Caco-2 (cell line): ENCODE data around the gene DCLRE1C. TPM values are rescaled to one million over a fixed set of nuclear protein-coding genes. Genes with fewer than 3 reads are reported as not detected.

ENCODE experiments used
- BruUV-seq: library from RNA; stranded (reverse); fragments of 400-500 nt; replicated peaks from 2 replicates; lab custom pipeline; 2021; lab: Mats Ljungman, UMichigan
- CTCF ChIA-PET: fragments of 300-600 bp; sonication (Branson Sonifier 250); formaldehyde crosslinking; loops from one replicate; lab custom pipeline; 2022; ENCODE audit warnings: antibody characterized with exemption; lab: Charles Lee
- POLR2A ChIA-PET: fragments of 300-600 bp; sonication (Branson Sonifier 250); formaldehyde crosslinking; loops from one replicate; lab custom pipeline; 2022; ENCODE audit warnings: antibody characterized with exemption; lab: Charles Lee
- DNase-seq, 2 experiments: peaks; one replicate each; pipeline versions ENCODE4 v3.0.0 to v3.0.0-alpha.2; 2020 to 2022
- H3K27me3 ChIP-seq: replicated peaks from 2 replicates; pipeline ENCODE4 v1.6.0; 2011; ENCODE audit warnings: low read length; ENCODE audit not compliant: control insufficient read depth, insufficient read depth
- H3K36me3 ChIP-seq: 2 replicates; pipeline ENCODE4 v1.5.1; 2011; ENCODE audit warnings: low read length; ENCODE audit not compliant: control insufficient read depth, insufficient read depth
- H3K4me1 ChIP-seq: fragments of 250-450 bp; sonication (Bioruptor Pico); 2 replicates; pipeline ENCODE4 v1.5.1; 2020; ENCODE audit warnings: mild to moderate bottlenecking
- H3K4me3 ChIP-seq: 2 replicates; pipeline ENCODE4 v1.5.1; 2011; ENCODE audit warnings: low read depth, mild to moderate bottlenecking, control low read depth, low read length
- H3K9me3 ChIP-seq: fragments of 250-450 bp; sonication (Bioruptor Pico); 2 replicates; pipeline ENCODE4 v1.5.1; 2020; ENCODE audit warnings: mild to moderate bottlenecking, moderate library complexity
- H3K27ac Mint-ChIP-seq: one replicate; pipeline ENCODE4 v1.8.0; 2022; ENCODE audit warnings: mixed read lengths; ENCODE audit not compliant: unreplicated experiment
- H3K27me3 Mint-ChIP-seq: one replicate; pipeline ENCODE4 v1.8.0; 2022; ENCODE audit warnings: mixed read lengths; ENCODE audit not compliant: insufficient read depth, unreplicated experiment
- H3K36me3 Mint-ChIP-seq: one replicate; pipeline ENCODE4 v1.8.0; 2022; ENCODE audit warnings: mild to moderate bottlenecking, mixed read lengths; ENCODE audit not compliant: insufficient read depth, unreplicated experiment
- H3K4me1 Mint-ChIP-seq: one replicate; pipeline ENCODE4 v1.8.0; 2022; ENCODE audit warnings: low read depth, mixed read lengths; ENCODE audit not compliant: unreplicated experiment
- H3K4me3 Mint-ChIP-seq: one replicate; pipeline ENCODE4 v1.8.0; 2022; ENCODE audit warnings: mild to moderate bottlenecking, moderate library complexity, mixed read lengths; ENCODE audit not compliant: unreplicated experiment
- H3K9me3 Mint-ChIP-seq: one replicate; pipeline ENCODE4 v1.8.0; 2022; ENCODE audit warnings: mixed read lengths; ENCODE audit not compliant: unreplicated experiment
- intact Hi-C: fragments of 100-400 bp; cut with micrococcal nuclease; formaldehyde crosslinking; loops from one replicate; pipeline ENCODE4 v1.10.0; 2022; ENCODE audit not compliant: unreplicated experiment
- total RNA-seq: library from RNA; stranded (reverse); gene quantifications from 2 replicates; pipeline ENCODE4 v1.2.3, GENCODE V29; 2022
- TF ChIP-seq, protein P1 (sequence below), 2 experiments: fragments of 200-600 bp in 1 of 2; IDR thresholded peaks; 1 replicate in 1 of 2; 2 replicates in 1 of 2; pipeline versions ENCODE4 v1.5.1 to v1.8.0; 2011 to 2022; ENCODE audit warnings: antibody characterized with exemption in 1 of 2, control low read depth in 1 of 2, inconsistent platforms in 1 of 2, low read depth in 1 of 2, low read length in 1 of 2, mild to moderate bottlenecking in 1 of 2, moderate library complexity in 1 of 2; ENCODE audit not compliant: insufficient read depth in 1 of 2, severe bottlenecking in 1 of 2, unreplicated experiment in 1 of 2

The DCLRE1C gene
- total RNA-seq, 1 experiment from 2014 or later = 23.7 TPM

DNA sequence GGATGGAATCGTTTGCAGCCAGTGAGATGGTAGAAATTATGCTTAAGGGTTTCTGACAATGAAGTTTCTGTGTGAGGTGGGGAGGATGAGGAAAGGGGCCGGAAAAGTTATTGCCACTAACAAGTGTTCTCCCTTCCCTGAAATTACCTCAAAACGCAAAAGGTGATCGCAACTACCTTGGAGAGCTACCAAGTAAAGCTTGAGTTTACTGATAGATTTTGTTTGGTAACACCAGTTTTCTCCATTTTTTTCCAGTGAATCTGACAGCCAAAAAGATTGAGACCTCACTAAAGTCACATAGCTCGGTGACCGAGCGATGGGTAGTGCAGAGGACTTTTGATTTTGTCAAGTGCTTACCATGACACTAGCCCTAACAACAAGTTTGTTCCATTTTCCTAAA lies 73.7 kb downstream of the DCLRE1C start:
- Histone ChIP-seq H3K4me1 (peaks cover 9% of the 10 kb centered on the region; the same call in 1 of the 2 replicates), H3K27me3 (no peaks in the 10 kb centered on the region), H3K9me3 (no peaks in the 10 kb centered on the region), H3K4me3 (peak overlapping the region; percentile 93), H3K36me3 (no peaks in the 10 kb centered on the region)
- H3K27me3 Mint-ChIP-seq = no peaks in the 10 kb centered on the region
- peaks cover 55% of the 10 kb centered on the region for H3K36me3 Mint-ChIP-seq
- BruUV-seq = no TSS peak
- ChIA-PET CTCF (no interaction called here), POLR2A (interaction anchor here (3.4 to 4.1 kb wide), 2 partner anchors 42 to 73 kb away, joined by 25 to 64 read pairs; partner anchors contain the start of genes CDNF, DCLRE1C, HSPA14 and MSANTD7)
- H3K4me1 Mint-ChIP-seq = peaks cover 14% of the 10 kb centered on the region
- intact Hi-C loops = no loop called here
- peak overlapping the region; percentile 99 for H3K27ac Mint-ChIP-seq
- DNase-seq = peak in 1 of 2 experiments; percentile 22
- peak overlapping the region; percentile 99 for H3K4me3 Mint-ChIP-seq
- TF ChIP-seq, protein P1, sequence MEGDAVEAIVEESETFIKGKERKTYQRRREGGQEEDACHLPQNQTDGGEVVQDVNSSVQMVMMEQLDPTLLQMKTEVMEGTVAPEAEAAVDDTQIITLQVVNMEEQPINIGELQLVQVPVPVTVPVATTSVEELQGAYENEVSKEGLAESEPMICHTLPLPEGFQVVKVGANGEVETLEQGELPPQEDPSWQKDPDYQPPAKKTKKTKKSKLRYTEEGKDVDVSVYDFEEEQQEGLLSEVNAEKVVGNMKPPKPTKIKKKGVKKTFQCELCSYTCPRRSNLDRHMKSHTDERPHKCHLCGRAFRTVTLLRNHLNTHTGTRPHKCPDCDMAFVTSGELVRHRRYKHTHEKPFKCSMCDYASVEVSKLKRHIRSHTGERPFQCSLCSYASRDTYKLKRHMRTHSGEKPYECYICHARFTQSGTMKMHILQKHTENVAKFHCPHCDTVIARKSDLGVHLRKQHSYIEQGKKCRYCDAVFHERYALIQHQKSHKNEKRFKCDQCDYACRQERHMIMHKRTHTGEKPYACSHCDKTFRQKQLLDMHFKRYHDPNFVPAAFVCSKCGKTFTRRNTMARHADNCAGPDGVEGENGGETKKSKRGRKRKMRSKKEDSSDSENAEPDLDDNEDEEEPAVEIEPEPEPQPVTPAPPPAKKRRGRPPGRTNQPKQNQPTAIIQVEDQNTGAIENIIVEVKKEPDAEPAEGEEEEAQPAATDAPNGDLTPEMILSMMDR (IDR thresholded peaks at IDR 0.05; ENCODE audit: insufficient read depth in 1 of 2, low read depth in 1 of 2, low read length in 1 of 2, severe bottlenecking in 1 of 2, unreplicated experiment in 1 of 2) = no peak
- H3K9me3 Mint-ChIP-seq = no peaks in the 10 kb centered on the region

DNA sequence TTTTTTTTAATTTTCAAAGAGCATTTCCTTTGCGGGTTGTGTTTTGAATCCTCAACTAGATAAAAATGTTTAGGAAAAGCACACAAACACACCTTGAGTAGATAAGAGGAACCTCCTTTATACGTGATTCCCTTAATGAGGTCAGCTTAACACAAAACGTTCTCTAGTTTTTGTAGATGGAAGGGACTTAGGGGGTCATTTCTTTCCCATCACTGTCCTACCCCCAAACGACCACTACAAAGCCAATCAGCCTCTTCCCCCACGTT lies 74.0 kb downstream of the DCLRE1C start:
- H3K4me1 Mint-ChIP-seq = peaks cover 14% of the 10 kb centered on the region
- peak overlapping the region; percentile 99 for H3K27ac Mint-ChIP-seq
- ChIA-PET POLR2A (interaction anchor here (1.0 to 4.1 kb wide), 3 partner anchors 24 to 73 kb away, joined by 3 to 64 read pairs (median 25); partner anchors contain the start of genes CDNF, DCLRE1C, HSPA14 and MSANTD7), CTCF (interaction anchor here (0.6 to 2.5 kb wide), 2 partner anchors 42 to 202 kb away, joined by 3 to 13 read pairs; partner anchors contain the start of genes CDNF, HSPA14 and MSANTD7)
- TF ChIP-seq, protein P1 (IDR thresholded peaks at IDR 0.05; ENCODE audit: insufficient read depth in 1 of 2, low read depth in 1 of 2, low read length in 1 of 2, severe bottlenecking in 1 of 2, unreplicated experiment in 1 of 2) = no peak
- H3K27me3 Mint-ChIP-seq = no peaks in the 10 kb centered on the region
- H3K9me3 ChIP-seq = no peaks in the 10 kb centered on the region
- DNase-seq = no peak
- intact Hi-C loops = loop anchor here (2.0 to 5.0 kb wide), 4 partner anchors 17 to 383 kb away; partner anchors contain the start of gene RPP38
- H3K9me3 Mint-ChIP-seq = no peaks in the 10 kb centered on the region
- BruUV-seq = TSS peak; percentile 47
- H3K27me3 ChIP-seq = no peaks in the 10 kb centered on the region
- H3K4me1 ChIP-seq = peaks cover 9% of the 10 kb centered on the region; the same call in 1 of the 2 replicates
- H3K36me3 Mint-ChIP-seq = peaks cover 55% of the 10 kb centered on the region
- peak overlapping the region; percentile 99 for H3K4me3 Mint-ChIP-seq
- peak overlapping the region; percentile 93 for H3K4me3 ChIP-seq
- no peaks in the 10 kb centered on the region for H3K36me3 ChIP-seq

DNA sequence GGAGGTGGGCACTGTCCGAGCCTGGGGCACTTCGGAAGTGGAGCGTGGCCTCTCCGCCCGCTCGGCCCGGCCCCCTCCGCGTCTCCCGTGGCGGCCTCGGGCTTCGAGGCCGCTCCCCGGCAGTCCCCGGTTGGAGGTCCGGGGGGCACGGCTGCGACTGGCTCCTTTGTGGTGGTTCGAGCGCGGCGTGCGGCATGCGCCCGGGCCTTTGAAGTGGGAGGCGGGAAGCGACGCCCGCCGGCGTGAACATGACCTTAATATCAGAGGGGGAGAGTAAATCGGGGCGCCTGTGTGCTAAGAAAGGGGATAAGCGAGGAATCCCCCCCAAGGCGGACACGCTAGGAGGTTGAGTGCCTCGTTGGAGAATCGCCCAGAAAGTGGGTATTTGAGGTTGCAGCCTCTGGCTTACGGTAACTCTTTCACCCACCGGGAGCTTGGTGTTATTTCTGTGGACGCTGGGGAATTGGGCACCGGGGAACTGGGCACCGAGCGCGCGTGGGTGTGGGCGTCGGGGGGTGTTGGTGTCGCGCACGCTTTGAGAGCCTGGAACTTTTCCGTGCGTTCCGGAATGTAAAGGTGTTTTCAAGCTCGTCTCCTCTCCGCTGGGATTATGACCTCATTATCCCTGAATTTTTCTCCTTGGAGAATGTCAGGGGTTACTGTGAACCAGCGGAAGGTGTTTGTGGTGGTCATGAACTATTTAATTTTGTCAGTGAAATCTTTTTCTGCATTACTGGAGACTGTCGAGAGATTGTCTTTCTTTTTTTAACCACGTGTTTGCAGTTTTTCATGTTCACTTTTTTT lies 74.6 kb downstream of the DCLRE1C start:
- no peaks in the 10 kb centered on the region for H3K27me3 ChIP-seq
- ChIA-PET CTCF (interaction anchor here (0.6 to 2.5 kb wide), 3 partner anchors 10 to 203 kb away, joined by 3 to 13 read pairs (median 9); partner anchors contain the start of genes CDNF, HSPA14 and MSANTD7), POLR2A (interaction anchor here (0.6 to 4.1 kb wide), 15 partner anchors 9 to 694 kb away, joined by 3 to 64 read pairs (median 5); partner anchors contain the start of genes CDNF, DCLRE1C, HSPA14 and MSANTD7)
- no peaks in the 10 kb centered on the region for H3K36me3 ChIP-seq
- peak overlapping the region; percentile 99 for H3K4me3 Mint-ChIP-seq
- peak overlapping the region; percentile 99 for H3K27ac Mint-ChIP-seq
- peaks cover 14% of the 10 kb centered on the region for H3K4me1 Mint-ChIP-seq
- H3K4me1 ChIP-seq = peaks cover 9% of the 10 kb centered on the region; the same call in 1 of the 2 replicates
- intact Hi-C loops = loop anchor here (2.0 to 5.0 kb wide), 4 partner anchors 17 to 382 kb away; partner anchors contain the start of gene RPP38
- no TSS peak for BruUV-seq
- no peak for DNase-seq
- H3K9me3 Mint-ChIP-seq = no peaks in the 10 kb centered on the region
- H3K27me3 Mint-ChIP-seq = no peaks in the 10 kb centered on the region
- peak overlapping the region; percentile 93 for H3K4me3 ChIP-seq
- TF ChIP-seq, protein P1 (IDR thresholded peaks at IDR 0.05; ENCODE audit: insufficient read depth in 1 of 2, low read depth in 1 of 2, low read length in 1 of 2, severe bottlenecking in 1 of 2, unreplicated experiment in 1 of 2) = no peak
- H3K9me3 ChIP-seq = no peaks in the 10 kb centered on the region
- H3K36me3 Mint-ChIP-seq = peaks cover 55% of the 10 kb centered on the region
